Measurements from ENCODE around the gene PGGHG.
"Not testable (repeated sequence)": the region's sequence is repeated elsewhere in the genome, so short reads cannot be mapped to it uniquely, and the experiment has no call there.

PGGHG gene

GRCh38 chr11:286977-287820 is 1.7 kb upstream of the PGGHG start:
- DNase-seq, result not testable (repeated sequence)

DNA sequence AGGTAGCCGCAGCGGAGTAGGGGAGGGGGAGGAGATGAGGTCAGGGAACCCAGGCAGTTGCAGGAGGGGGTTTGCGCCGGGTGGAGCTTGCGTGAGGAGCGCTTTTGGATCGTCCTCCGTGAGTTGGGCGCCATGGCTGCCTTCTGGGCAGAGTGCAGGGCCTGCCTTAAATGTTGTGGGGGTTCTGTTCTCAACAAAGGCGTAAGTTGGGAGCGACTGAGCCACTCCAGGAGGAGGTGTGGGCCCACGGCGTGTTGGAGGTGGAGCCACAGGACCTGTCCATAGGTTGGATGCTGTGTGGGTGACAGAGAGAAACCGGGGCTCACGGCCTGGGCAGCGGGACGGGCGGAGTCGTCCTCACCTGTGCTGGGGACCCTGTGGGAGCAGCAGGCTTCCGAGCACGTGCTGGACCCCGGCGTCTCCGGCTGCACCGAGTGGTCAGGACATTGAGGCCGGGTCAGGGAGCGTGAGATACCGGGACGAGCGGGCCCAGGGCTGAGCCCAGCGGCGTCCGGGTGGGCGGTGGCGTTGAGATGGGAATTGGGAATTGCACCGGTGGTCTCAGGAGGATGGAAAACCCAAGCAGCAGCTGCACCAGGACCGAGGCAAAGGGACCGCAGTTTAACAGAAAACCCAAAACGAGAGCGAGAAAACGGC is 977 bp upstream of the PGGHG start:
- no peak for DNase-seq

DNA sequence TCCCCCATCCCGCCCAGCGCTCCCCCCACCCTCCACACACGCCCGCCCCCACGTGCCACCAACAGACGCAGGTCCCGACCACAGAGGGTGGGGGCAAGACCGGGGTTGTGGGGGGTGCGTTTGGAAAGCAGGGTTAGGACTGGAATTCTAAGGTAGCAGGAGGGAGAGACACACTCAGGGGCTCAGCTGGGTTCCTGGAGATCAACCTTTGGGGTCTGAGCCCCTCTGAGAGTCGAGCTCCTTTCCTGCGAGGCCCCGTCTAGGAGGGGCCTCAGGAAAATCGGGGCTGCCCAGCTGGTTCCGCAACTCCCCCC is 429 bp downstream of the PGGHG start:
- no peak for DNase-seq

- DNase-seq, result no peak
Measured at GRCh38 chr11:289712-290620, 1.0 kb downstream of the PGGHG start.

GRCh38 chr11:290621-291231 is 1.8 kb downstream of the PGGHG start:
- DNase-seq, result no peak

- DNase-seq, result no peak
Measured at GRCh38 chr11:291281-292210, 2.6 kb downstream of the PGGHG start.

- no peak for DNase-seq
Measured at GRCh38 chr11:292211-293121, 3.5 kb downstream of the PGGHG start.

- DNase-seq, result no peak
Measured at GRCh38 chr11:293271-293851, 4.4 kb downstream of the PGGHG start.

DNA sequence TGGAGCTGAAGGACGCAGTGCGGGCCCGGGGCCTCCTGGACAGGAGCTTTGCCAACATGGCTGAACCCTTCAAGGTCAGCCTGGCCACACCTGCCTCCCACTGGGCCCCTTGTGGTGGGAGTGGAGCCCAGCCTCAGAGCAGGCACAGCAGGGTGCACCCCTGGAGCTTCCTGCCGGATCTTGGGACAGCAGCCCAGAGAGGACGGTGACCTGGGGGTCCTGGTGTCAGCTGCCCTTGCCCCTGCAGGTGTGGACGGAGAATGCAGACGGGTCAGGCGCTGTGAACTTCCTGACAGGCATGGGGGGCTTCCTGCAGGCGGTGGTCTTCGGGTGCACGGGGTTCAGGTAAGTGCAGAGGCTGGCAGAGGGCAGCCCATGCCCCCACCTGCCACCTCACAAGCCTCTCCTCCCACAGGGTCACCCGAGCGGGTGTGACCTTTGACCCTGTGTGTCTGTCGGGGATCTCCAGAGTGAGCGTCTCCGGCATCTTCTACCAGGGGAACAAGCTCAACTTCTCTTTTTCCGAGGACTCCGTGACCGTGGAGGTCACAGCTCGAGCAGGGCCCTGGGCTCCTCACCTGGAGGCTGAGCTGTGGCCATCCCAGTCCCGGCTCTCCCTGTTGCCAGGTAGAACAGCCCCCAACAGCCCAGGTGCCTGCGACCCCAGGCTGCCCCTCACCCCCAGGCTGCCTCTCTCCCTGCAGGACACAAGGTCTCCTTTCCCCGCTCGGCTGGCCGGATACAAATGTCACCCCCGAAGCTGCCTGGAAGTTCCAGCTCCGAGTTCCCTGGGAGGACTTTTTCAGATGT is 5.1 kb downstream of the PGGHG start:
- DNase-seq, result no peak

- no peak for DNase-seq
Measured at GRCh38 chr11:294780-295179, 5.9 kb downstream of the PGGHG start.

DNA sequence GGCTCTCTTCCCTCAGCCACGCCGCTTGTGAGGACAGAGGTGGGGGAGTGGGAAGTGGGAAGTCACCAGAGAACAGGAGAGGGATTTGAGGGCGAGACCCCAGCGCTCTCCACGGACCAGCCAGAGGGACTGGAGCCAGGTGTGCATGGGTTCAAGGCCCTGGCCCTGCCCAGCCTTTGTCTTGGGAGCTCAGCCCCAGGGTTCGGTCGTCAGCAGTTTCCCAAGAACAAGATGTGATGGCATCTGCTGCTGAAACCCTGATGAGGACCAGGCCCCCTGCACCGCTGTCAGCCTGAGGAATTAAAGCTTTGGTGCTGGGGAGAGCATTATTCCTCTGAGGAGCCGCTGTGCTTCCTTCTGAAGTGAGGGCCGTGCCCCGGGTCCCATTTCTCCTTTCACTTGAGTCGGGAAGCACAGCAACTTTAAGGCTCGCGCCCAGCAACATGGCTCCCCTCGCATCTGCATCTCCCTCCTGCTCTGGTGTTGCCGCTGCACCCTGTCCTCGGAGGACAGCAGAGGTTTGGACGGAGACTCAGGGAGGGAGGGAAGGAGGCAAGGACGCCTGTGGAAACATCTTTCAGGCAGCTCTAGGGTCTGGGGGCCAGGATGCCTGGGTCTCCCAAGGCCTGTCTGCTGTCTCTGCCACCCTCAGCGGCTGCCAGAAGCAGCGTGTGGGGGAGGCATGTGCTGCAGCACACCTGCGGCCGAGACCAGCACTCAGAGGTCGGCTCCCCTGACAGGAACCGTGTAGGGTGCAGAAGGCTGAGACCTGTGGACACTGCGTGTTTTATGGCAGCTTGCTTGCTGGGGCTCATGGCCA is 6.6 kb downstream of the PGGHG start:
- DNase-seq, result no peak

DNA sequence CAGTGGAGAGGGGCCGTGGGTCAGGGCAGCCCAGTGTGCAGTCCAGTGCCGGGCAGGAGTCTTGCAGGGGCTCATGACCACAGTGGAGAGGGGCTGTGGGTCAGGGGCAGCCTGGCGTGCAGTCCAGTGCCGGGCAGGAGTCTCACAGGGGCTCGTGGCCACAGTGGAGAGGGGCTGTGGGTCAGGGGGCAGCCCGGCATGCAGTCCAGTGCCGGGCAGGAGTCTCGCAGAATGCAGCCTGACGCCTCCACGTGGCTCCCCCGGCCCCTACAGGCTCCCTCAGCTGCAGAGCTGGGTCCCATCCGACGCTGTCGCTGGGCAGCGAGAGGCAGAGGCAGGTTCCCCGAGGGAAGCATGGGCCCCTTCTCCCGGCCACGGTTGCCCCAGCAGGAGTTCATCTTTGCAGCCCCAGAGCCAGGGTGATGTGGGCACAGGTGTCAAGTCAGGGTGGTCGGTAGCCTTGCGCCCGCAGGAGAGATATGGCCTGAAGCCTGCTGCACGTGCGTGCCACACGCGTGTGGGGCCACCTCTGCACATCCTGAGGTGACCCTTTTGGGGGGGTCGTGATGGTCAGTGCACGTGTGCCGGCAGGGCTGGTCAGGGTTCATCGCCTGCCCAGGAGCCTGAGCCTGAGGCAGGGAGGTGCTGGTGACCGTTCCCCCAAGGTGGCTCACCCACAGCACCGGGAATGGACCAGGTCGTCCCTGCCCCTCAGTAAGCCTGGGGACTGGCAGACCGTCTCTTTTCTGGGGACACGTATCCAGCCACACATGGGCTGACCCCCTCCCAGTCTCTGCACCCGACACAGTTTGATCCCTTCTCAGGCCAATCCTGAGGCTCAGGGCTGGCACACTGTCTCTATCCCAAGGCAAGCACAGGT is 7.5 kb downstream of the PGGHG start:
- DNase-seq, result no peak

DNA sequence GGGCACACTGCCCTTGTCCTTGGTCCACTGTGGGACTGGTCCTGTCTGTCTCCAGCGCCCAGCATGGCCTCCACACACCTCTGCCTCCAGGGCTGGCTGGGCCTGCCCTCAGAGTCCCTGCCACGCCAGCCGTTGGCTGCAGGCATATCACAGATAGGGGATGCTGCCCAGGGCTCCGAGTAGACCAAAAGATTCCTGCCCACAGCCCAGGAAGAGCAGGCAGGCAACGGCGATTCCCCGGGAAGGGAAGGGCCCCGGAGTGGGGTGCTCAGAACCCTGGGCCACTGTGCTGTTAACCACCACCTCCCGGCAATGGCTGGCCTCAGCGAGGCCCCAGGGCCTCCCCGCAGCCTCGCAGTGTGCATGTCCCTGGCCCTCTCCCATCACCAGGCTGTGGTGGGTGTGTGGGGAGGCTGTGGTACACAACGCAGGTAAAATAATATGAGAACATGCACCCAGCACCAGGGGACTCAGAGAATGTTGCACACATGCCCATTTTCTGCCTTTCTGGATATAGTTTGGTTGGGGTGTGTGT is 8.2 kb downstream of the PGGHG start:
- no peak for DNase-seq

- DNase-seq, result no peak
Measured at GRCh38 chr11:297586-298405, 8.9 kb downstream of the PGGHG start.

DNA sequence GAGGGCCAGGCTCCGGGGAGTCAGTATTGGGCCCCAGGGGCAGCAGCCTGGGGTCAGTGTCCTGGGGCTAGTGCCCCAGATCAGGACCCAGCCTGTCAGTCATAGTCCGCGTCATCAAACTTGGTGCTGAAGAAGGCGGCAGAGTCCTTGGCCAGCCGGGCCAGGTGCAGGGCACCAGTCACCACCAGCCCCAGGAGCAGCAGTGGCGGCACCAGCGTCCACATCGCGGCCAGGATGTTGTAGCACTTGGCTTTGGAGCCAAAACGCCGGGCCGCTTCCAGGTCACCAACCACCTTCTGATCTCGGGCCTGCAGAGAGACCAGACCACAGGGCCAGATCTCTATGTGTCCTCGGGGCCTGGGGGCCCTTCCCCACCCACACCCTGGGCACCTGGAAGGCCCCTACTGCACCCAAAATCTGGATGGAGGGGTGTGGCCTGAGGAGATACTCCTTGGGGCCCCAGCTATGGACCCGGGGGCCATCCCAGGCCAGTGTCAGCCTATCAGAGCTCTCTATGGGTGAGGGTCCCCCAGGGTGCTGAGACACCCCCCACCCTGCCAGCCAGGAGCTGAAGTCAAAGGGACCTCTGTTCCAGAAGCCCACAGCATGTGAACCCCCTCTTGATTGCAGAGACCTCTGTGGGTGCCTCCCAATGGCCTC is 9.6 kb downstream of the PGGHG start:
- no peak for DNase-seq

Data from RPMI8226 (cell line).